ENCODE measurements around the gene TEAD3. TPM values are rescaled to one million over a fixed set of nuclear protein-coding genes. Genes with fewer than 3 reads are reported as not detected.

Gene TEAD3
- total and polyA plus RNA-seq, 10 of the 15 experiments (the other 5 are each of a cell fraction or from before 2014, with no cell fraction given) = 0.02 to 0.28 (median 0.18) TPM; not detected in 5

GRCh38 chr6:35505999-35506412 is 9.1 kb upstream of the TEAD3 start:
- TF ChIP-seq POLR2A (IDR thresholded peaks at IDR 0.05; ENCODE audit: low read depth, low read length) = no peak
- TF ChIP-seq SUPT20H (IDR thresholded peaks at IDR 0.05; ENCODE audit: borderline replicate concordance, control insufficient read depth, low read depth, low read length) = no peak
- no peak for TF ChIP-seq CBX3 (IDR thresholded peaks at IDR 0.05; ENCODE audit: borderline replicate concordance, low read depth)
- TF ChIP-seq, protein P1, sequence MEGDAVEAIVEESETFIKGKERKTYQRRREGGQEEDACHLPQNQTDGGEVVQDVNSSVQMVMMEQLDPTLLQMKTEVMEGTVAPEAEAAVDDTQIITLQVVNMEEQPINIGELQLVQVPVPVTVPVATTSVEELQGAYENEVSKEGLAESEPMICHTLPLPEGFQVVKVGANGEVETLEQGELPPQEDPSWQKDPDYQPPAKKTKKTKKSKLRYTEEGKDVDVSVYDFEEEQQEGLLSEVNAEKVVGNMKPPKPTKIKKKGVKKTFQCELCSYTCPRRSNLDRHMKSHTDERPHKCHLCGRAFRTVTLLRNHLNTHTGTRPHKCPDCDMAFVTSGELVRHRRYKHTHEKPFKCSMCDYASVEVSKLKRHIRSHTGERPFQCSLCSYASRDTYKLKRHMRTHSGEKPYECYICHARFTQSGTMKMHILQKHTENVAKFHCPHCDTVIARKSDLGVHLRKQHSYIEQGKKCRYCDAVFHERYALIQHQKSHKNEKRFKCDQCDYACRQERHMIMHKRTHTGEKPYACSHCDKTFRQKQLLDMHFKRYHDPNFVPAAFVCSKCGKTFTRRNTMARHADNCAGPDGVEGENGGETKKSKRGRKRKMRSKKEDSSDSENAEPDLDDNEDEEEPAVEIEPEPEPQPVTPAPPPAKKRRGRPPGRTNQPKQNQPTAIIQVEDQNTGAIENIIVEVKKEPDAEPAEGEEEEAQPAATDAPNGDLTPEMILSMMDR (IDR thresholded peaks at IDR 0.05 in 2 of 3, conservative IDR thresholded peaks at IDR 0.05 in 1 of 3; ENCODE audit: control insufficient read depth in 2 of 3, extremely low read depth in 1 of 3, insufficient read depth in 1 of 3, low read depth in 3 of 3, low read length in 3 of 3) = no peak
- TF ChIP-seq RB1 (IDR thresholded peaks at IDR 0.05; ENCODE audit: borderline replicate concordance) = no peak
- no peak for TF ChIP-seq CREB1 (IDR thresholded peaks at IDR 0.05; ENCODE audit: low read depth)
- no peak for TF ChIP-seq NFIC (IDR thresholded peaks at IDR 0.05; ENCODE audit: low read depth, low read length)
- TF ChIP-seq ZBED1 (IDR thresholded peaks at IDR 0.05; ENCODE audit: borderline replicate concordance) = no peak
- no peak for TF ChIP-seq PKNOX1 (IDR thresholded peaks at IDR 0.05)
- ChIA-PET RAD21 (ENCODE audit: unreplicated experiment) (no interaction called here), POLR2A (no interaction called here), CTCF (no interaction called here), SMC1A (ENCODE audit: uncharacterized antibody, unreplicated experiment) (no interaction called here)
- Histone ChIP-seq H3K79me2 (ENCODE audit: control insufficient read depth, insufficient read depth, low read length) (no peaks in the 10 kb centered on the region), H3K4me2 (ENCODE audit: control insufficient read depth, insufficient read depth) (no peak overlapping the region), H2AFZ (ENCODE audit: control insufficient read depth, low read depth, low read length) (no peak overlapping the region), H3K4me1 (ENCODE audit: control insufficient read depth, insufficient read depth, low read length) (peaks cover 6% of the 10 kb centered on the region; the same call in 1 of the 2 replicates), H3K4me3 (no peak overlapping the region), H3K27ac (ENCODE audit: control insufficient read depth, insufficient read depth) (no peak overlapping the region), H4K20me1 (ENCODE audit: control insufficient read depth, insufficient read depth) (no peaks in the 10 kb centered on the region), H3K27me3 (replicated peaks in 1 of 2; ENCODE audit: control insufficient read depth in 2 of 2, insufficient read depth in 2 of 2, low read length in 1 of 2) (peaks cover 2 to 6% of the 10 kb centered on the region in 2 experiments; a peak in 1 of 4 replicates), H3K36me3 (ENCODE audit: control insufficient read depth in 2 of 2, insufficient read depth in 2 of 2, low read length in 1 of 2) (no peaks in the 10 kb centered on the region), H3K9ac (ENCODE audit: control insufficient read depth, insufficient read depth, low read length) (no peak overlapping the region), H3K9me3 (replicated peaks; ENCODE audit: control insufficient read depth, insufficient read depth, low read length) (no peaks in the 10 kb centered on the region)
- in situ Hi-C loops (cut with MboI) = no loop called here
- BruUV-seq (replicated peaks) = no TSS peak
- ATAC-seq (no peak), FAIRE-seq (no peak), DNase-seq (ENCODE audit: low read depth, low spot score) (no peak)
- intact Hi-C loops (cut with micrococcal nuclease; ENCODE audit: unreplicated experiment) = no loop called here
- 68% methylated on average over 20 of the region's 21 CpGs for WGBS (ENCODE audit: insufficient coverage, insufficient replicate concordance, low lambda C conversion rate, missing lambda C conversion rate)

All from GM12878 (cell line).